SK-N-MC (cell line): Measurements from ENCODE around the gene ZNF182.
"Not testable (repeated sequence)": the region's sequence is repeated elsewhere in the genome, so short reads cannot be mapped to it uniquely, and the experiment has no call there.

Experiments
- DNase-seq: peaks from one replicate; pipeline ENCODE4 v3.0.0-alpha.2; 2011; ENCODE audit warnings: low read depth, low spot score
- H3K27ac ChIP-seq: fragments of 200-600 bp; sonication (generic); 2 replicates; pipeline ENCODE4 v1.5.1; 2016; ENCODE audit warnings: mixed run types
- H3K36me3 ChIP-seq: fragments of 200-600 bp; sonication (generic); 2 replicates; pipeline ENCODE4 v1.6.1; 2017; ENCODE audit warnings: antibody characterized with exemption, low read length, mixed read lengths; ENCODE audit not compliant: insufficient read depth
- H3K4me3 ChIP-seq: fragments of 200-600 bp; sonication (generic); 2 replicates; pipeline ENCODE4 v1.5.1; 2016
- H3K9ac ChIP-seq: fragments of 200-600 bp; sonication (generic); 2 replicates; pipeline ENCODE4 v1.8.0; 2017; ENCODE audit warnings: mixed run types, mixed read lengths; ENCODE audit not compliant: insufficient read length
- H3K9me3 ChIP-seq: fragments of 200-600 bp; sonication (generic); 2 replicates; pipeline ENCODE4 v1.6.1; 2017; ENCODE audit warnings: low read depth, mild to moderate bottlenecking, antibody characterized with exemption, low read length, moderate library complexity, mixed read lengths
- EZH2 ChIP-seq: fragments of 200-600 bp; sonication (generic); IDR thresholded peaks from one replicate; pipeline ENCODE4 v1.6.1; 2017; ENCODE audit warnings: antibody characterized with exemption
- FOXP2 ChIP-seq: optimal IDR thresholded peaks from 2 replicates; pipeline ENCODE3; 2011; ENCODE audit warnings: mild to moderate bottlenecking, moderate library complexity; ENCODE audit not compliant: insufficient read depth; ENCODE audit errors: extremely low read length, control extremely low read depth
- POLR2AphosphoS5 ChIP-seq: IDR thresholded peaks from 2 replicates; pipeline ENCODE4 v1.6.1; 2012; ENCODE audit warnings: mild to moderate bottlenecking, low read depth, low read length, borderline replicate concordance

ZNF182 gene

DNA sequence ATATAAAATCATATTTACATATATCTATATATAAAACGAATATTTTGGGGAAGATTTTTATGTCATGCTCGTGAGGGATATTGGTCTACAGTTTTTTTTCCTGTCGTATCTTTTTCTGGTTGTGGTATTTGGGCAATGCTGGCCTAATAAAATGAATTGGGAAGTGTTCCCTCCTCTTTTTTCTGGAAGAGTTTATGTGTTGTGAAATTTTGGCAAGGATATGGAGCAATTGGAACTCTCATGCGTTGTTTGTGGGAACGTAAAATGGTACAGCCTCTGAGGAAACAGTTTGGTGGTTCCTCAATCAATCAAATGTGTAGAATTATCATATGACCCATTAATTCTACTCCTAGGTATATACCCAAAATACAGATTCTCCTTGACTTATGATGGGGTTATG, 69.8 kb downstream of the ZNF182 start:
- DNase-seq, result no peak

DNA sequence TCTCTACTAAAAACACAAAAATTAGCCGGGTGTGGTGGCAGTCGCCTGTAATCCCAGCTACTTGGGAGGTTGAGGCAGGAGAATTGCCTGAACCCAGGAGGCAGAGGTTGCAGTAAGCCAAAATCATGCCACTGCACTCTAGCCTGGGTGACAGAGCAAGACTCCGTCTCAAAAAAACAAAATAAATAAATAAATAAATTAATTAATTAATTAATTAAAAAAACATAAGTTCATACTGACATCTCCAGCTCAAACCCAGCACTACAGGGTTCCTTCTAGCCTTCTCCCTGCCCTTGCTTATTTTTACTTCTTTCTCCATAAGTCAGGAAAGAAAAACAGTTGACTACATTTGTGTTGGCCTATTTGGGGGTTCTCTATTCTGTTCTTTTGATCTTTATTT, 71.8 kb downstream of the ZNF182 start:
- not testable (repeated sequence) for H3K36me3 ChIP-seq, H3K4me3 ChIP-seq, H3K9me3 ChIP-seq, DNase-seq, H3K9ac ChIP-seq, H3K27ac ChIP-seq

More for the DNA sequence above, 69.8 kb downstream of the ZNF182 start:
- Histone ChIP-seq H3K4me3 (no peak overlapping the region), H3K27ac (no peak overlapping the region), H3K9ac (no peak overlapping the region), H3K9me3 (no peaks in the 10 kb centered on the region), H3K36me3 (no peaks in the 10 kb centered on the region)
- no peak for TF ChIP-seq FOXP2
- no peak for TF ChIP-seq POLR2AphosphoS5
- TF ChIP-seq EZH2, result no peak

DNA sequence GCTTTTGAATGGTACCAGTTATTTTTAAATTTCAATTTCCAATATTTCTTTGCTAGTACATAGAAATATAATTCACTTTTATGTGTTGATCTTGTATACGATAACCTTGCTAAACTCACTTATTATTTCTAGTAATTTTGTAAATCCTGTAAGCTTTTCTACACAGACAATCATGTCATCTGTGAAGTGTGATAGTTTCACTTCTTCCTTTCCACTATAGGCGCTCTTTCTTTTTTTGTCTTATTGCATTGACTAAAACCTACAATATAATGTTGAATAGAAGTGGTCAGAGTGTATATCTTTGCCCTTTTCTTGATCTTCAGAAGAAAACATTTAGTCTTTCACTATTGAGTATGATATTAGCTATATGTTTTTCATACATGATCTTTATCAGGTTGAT, 76.6 kb downstream of the ZNF182 start:
- TF ChIP-seq EZH2 (no peak), FOXP2 (no peak)
- no peak overlapping the region for H3K27ac ChIP-seq
- H3K4me3 ChIP-seq, result no peak overlapping the region
- no peaks in the 10 kb centered on the region for H3K36me3 ChIP-seq
- H3K9me3 ChIP-seq, result no peaks in the 10 kb centered on the region
- no peak for DNase-seq
- H3K9ac ChIP-seq, result no peak overlapping the region
